ENCODE results near the gene SPECC1. TPM values are rescaled to one million over a fixed set of nuclear protein-coding genes. Genes with fewer than 3 reads are reported as not detected.

The SPECC1 gene
- total and polyA plus RNA-seq, 2 of the 4 experiments (the other 2 are of a cell fraction): 16.9 to 26.2 TPM

- no peak for TF ChIP-seq ELK1 (IDR thresholded peaks at IDR 0.05; ENCODE audit: borderline replicate concordance, low read depth, low read length)
Measured at GRCh38 chr17:20157001-20157310, 147.8 kb downstream of the SPECC1 start (continued).

GRCh38 chr17:20158580-20158979 lies 149.4 kb downstream of the SPECC1 start:
- no peak overlapping the region for H3K56ac ChIP-seq (ENCODE audit: extremely low read depth, insufficient read depth, low read length)
- POLR2A ChIA-PET (ENCODE audit: unreplicated experiment): no interaction called here
- TF ChIP-seq SMC3 (IDR thresholded peaks at IDR 0.05; ENCODE audit: low read depth, low read length): no peak
- TF ChIP-seq RFX5 (IDR thresholded peaks at IDR 0.05; ENCODE audit: low read depth, low read length): no peak
- no peak for TF ChIP-seq USF2 (IDR thresholded peaks at IDR 0.05; ENCODE audit: low read depth, low read length)
- TF ChIP-seq FOS (IDR thresholded peaks at IDR 0.05; ENCODE audit: low read depth, low read length): no peak
- no peak for TF ChIP-seq CTCF (conservative IDR thresholded peaks at IDR 0.05; ENCODE audit: low read depth, low read length)
- TF ChIP-seq ELK1 (IDR thresholded peaks at IDR 0.05; ENCODE audit: borderline replicate concordance, low read depth, low read length): no peak
- TF ChIP-seq MXI1 (IDR thresholded peaks at IDR 0.05; ENCODE audit: borderline replicate concordance, low read depth, low read length): no peak
- no peak for TF ChIP-seq RAD21 (IDR thresholded peaks at IDR 0.05; ENCODE audit: low read length)
- no peak for TF ChIP-seq CEBPB (IDR thresholded peaks at IDR 0.05; ENCODE audit: low read depth, low read length)
- TF ChIP-seq NFE2L2 (IDR thresholded peaks at IDR 0.05; ENCODE audit: low read depth, low read length): no peak
- TF ChIP-seq BHLHE40 (IDR thresholded peaks at IDR 0.05; ENCODE audit: low read depth, low read length): no peak
- TF ChIP-seq RCOR1 (IDR thresholded peaks at IDR 0.05; ENCODE audit: insufficient replicate concordance, low read length): no peak

More at GRCh38 chr17:20158580-20158979, 149.4 kb downstream of the SPECC1 start:
- Histone ChIP-seq H3K36me3 (ENCODE audit: control insufficient read depth, insufficient read depth, low read length) (no peaks in the 10 kb centered on the region; the same call in 1 of the 2 replicates), H3K27me3 (ENCODE audit: control insufficient read depth, insufficient read depth, low read length) (no peaks in the 10 kb centered on the region), H2BK5ac (ENCODE audit: low read depth, low read length, poor library complexity, severe bottlenecking) (no peak overlapping the region), H3K79me1 (ENCODE audit: low read depth in 1 of 2, low read length in 2 of 2) (peaks cover 17 to 46% of the 10 kb centered on the region in 2 experiments), H2AK9ac (replicated peaks; ENCODE audit: low read depth, low read length, poor library complexity) (no peak overlapping the region), H4K5ac (ENCODE audit: low read depth, low read length) (no peak overlapping the region), H2AK5ac (ENCODE audit: low read depth, low read length) (0 out of 2 replicates have a peak overlapping the region, but pooled peaks have one; percentile 8), H3K4me3 (ENCODE audit: insufficient read depth, low read depth, low read length) (no peak overlapping the region), H3K27ac (ENCODE audit: insufficient read depth, low read length) (no peak overlapping the region), H3K9ac (ENCODE audit: low read depth, low read length) (no peak overlapping the region), H3K9me3 (ENCODE audit: control insufficient read depth, insufficient read depth, low read length) (no peaks in the 10 kb centered on the region), H3K4ac (ENCODE audit: low read depth, low read length) (no peak overlapping the region), H2BK15ac (ENCODE audit: low read depth, low read length) (no peak overlapping the region), H2BK20ac (ENCODE audit: low read depth, low read length) (no peak overlapping the region), H3K18ac (ENCODE audit: low read depth, low read length) (no peak overlapping the region), H3K23ac (ENCODE audit: low read depth, low read length) (peak overlapping the region; percentile 13; the same call in 1 of the 2 replicates), H4K91ac (ENCODE audit: insufficient read depth, low read depth, low read length) (no peak overlapping the region), H3K14ac (replicated peaks; ENCODE audit: low read depth, low read length) (no peak overlapping the region), H3K9me1 (ENCODE audit: insufficient read depth, low read length) (peaks cover 21% of the 10 kb centered on the region), H4K20me1 (ENCODE audit: insufficient read depth, low read length) (peaks cover 26% of the 10 kb centered on the region), H2AFZ (replicated peaks; ENCODE audit: low read length, poor library complexity) (no peak overlapping the region), H3K4me2 (ENCODE audit: low read depth, low read length) (no peak overlapping the region), H2BK120ac (ENCODE audit: low read depth, low read length) (no peak overlapping the region), H3K4me1 (ENCODE audit: control insufficient read depth, insufficient read depth, low read length) (peaks cover 2% of the 10 kb centered on the region), H4K8ac (ENCODE audit: low read depth in 2 of 2, low read length in 2 of 2) (peak overlapping the region in 1 of 2 experiments; percentile 13; a peak in 1 of 4 replicates)
- DNase-seq (no peak), ATAC-seq (ENCODE audit: low read depth) (no peak)
- dilution Hi-C loops (cut with HindIII; ENCODE audit: low sequenced_read_pairs, unreplicated experiment): no loop called here
- CTCF ChIA-PET: interaction anchor here (0.6 kb wide), 1 partner anchor 92 kb away, joined by 3 read pairs; no protein-coding TSS in a partner anchor
- in situ Hi-C loops (cut with MboI; ENCODE audit: low sequenced_read_pairs): no loop called here
- intact Hi-C loops (cut with micrococcal nuclease): loop anchor here (5.0 kb wide), 1 partner anchor 69 kb away; no protein-coding TSS in a partner anchor
- BruUV-seq (replicated peaks): no TSS peak
- WGBS, 2 experiments (ENCODE audit: extremely low coverage in 2 of 2, insufficient read length in 1 of 2): no CpG with 5 or more reads among the region's 5 CpGs

All from IMR-90 (cell line).